WTC11 (cell line): ENCODE data around the gene PABPN1L.

Source experiments
- AFF4 ChIP-seq: sonication (generic); formaldehyde crosslinking; IDR thresholded peaks from 2 replicates; pipeline ENCODE4 v1.8.1; 2023; ENCODE audit warnings: mild to moderate bottlenecking, missing genetic modification reagents, borderline replicate concordance
- CTCF ChIP-seq: fragments of 200-600 bp; IDR thresholded peaks from 2 replicates; pipeline ENCODE4 v1.8.0; 2022; ENCODE audit warnings: antibody characterized with exemption
- ETV6 ChIP-seq: sonication (generic); formaldehyde crosslinking; IDR thresholded peaks from 2 replicates; pipeline ENCODE4 v1.8.1; 2022; ENCODE audit warnings: mild to moderate bottlenecking, missing genetic modification reagents
- IRF2 ChIP-seq: sonication (generic); formaldehyde crosslinking; IDR thresholded peaks from 2 replicates; pipeline ENCODE4 v1.8.0; 2022; ENCODE audit warnings: low read depth, missing genetic modification reagents, borderline replicate concordance
- MAX ChIP-seq: sonication (generic); formaldehyde crosslinking; IDR thresholded peaks from 2 replicates; pipeline ENCODE4 v1.8.0; 2022; ENCODE audit warnings: mild to moderate bottlenecking, missing genetic modification reagents
- SP1 ChIP-seq: sonication (generic); formaldehyde crosslinking; conservative IDR thresholded peaks from 2 replicates; pipeline ENCODE4 v1.8.1; 2022; ENCODE audit warnings: missing genetic modification reagents
- TP53 ChIP-seq: sonication (generic); formaldehyde crosslinking; IDR thresholded peaks from 2 replicates; pipeline ENCODE4 v1.8.1; 2023; ENCODE audit warnings: mild to moderate bottlenecking, missing genetic modification reagents
- ZBTB21 ChIP-seq: sonication (generic); formaldehyde crosslinking; IDR thresholded peaks from 2 replicates; pipeline ENCODE4 v1.8.1; 2023; ENCODE audit warnings: mild to moderate bottlenecking, missing genetic modification reagents, borderline replicate concordance
- ZNF416 ChIP-seq: fragments of 250-450 bp; sonication (Bioruptor Pico); IDR thresholded peaks from 2 replicates; pipeline ENCODE4 v1.9.0; 2021; ENCODE audit warnings: mild to moderate bottlenecking, inconsistent platforms

GRCh38 chr16:88876942-88877526, 10.6 kb upstream of the PABPN1L start:
- TF ChIP-seq AFF4, result no peak
- TF ChIP-seq ETV6, result no peak
- TF ChIP-seq CTCF, result no peak
- TF ChIP-seq TP53 (CRISPR knock-in tag), result no peak
- TF ChIP-seq ZNF416 (CRISPR knock-in tag), result no peak
- no peak for TF ChIP-seq SP1 (CRISPR knock-in tag)
- TF ChIP-seq MAX (CRISPR knock-in tag), result no peak
- TF ChIP-seq IRF2 (CRISPR knock-in tag), result no peak
- TF ChIP-seq ZBTB21, result no peak
